Uterus (tissue), 4 donors: ENCODE measurements around the gene SOCS7. TPM values are rescaled to one million over a fixed set of nuclear protein-coding genes. Genes with fewer than 3 reads are reported as not detected.

ENCODE experiments used
- DNase-seq, 2 donors: peaks; one replicate each; pipeline ENCODE4 v3.0.0-alpha.2; 2019 to 2020
- H3K27ac ChIP-seq, 2 donors: fragments of 200-600 bp; sonication (generic); 1 replicate in 1 of 2; 2 replicates in 1 of 2; pipeline ENCODE4 v1.5.1; 2016 to 2018
- H3K27me3 ChIP-seq, 2 donors: fragments of 200-600 bp; sonication (generic); one replicate each; pipeline ENCODE4 v1.5.1; 2018 to 2019; ENCODE audit warnings: control low read depth in 1 of 2
- H3K36me3 ChIP-seq, 2 donors: fragments of 200-600 bp; sonication (generic); one replicate each; pipeline ENCODE4 v1.5.1; 2019; ENCODE audit warnings: control low read depth in 1 of 2
- H3K4me1 ChIP-seq, 2 donors: fragments of 200-600 bp; sonication (generic); one replicate each; pipeline ENCODE4 v1.5.1; 2018 to 2019; ENCODE audit warnings: control low read depth in 1 of 2
- H3K4me3 ChIP-seq, 2 donors: fragments of 200-600 bp; sonication (generic); 1 replicate in 1 of 2; 2 replicates in 1 of 2; pipeline ENCODE4 v1.5.1; 2018 to 2019; ENCODE audit warnings: mild to moderate bottlenecking in 1 of 2
- H3K9me3 ChIP-seq, 2 donors: fragments of 200-600 bp; sonication (generic); one replicate each; pipeline ENCODE4 v1.5.1; 2019; ENCODE audit warnings: control low read depth in 1 of 2
- POLR2A ChIP-seq, 2 donors: fragments of 450-650 bp; IDR thresholded peaks; one replicate each; pipeline ENCODE4 v1.6.1; 2016; ENCODE audit warnings: antibody characterized with exemption in 2 of 2, mild to moderate bottlenecking in 1 of 2, moderate library complexity in 1 of 2
- intact Hi-C: fragments of 100-400 bp; cut with DNase I; formaldehyde crosslinking; loops from one replicate; pipeline ENCODE4 v1.15.1; 2023; ENCODE audit warnings: low total_unique reads
- total RNA-seq, 4 donors: library from RNA; depleted of rRNA in 3 of 4; stranded (reverse); fragments of >200 nt in 3 of 4; gene quantifications; one replicate each; pipeline versions ENCODE4 v1.1.0 to v1.2.4, GENCODE V29; 2014 to 2023
- TF ChIP-seq, protein P1 (sequence below), 4 experiments: fragments of 200-600 bp in 2 of 4; fragments of 450-650 bp in 2 of 4; sonication (generic) in 2 of 4; IDR thresholded peaks; one replicate each; pipeline ENCODE4 v1.5.1; 2016 to 2019; ENCODE audit warnings: antibody characterized with exemption in 4 of 4, mild to moderate bottlenecking in 2 of 4, moderate library complexity in 1 of 4
- donor health status: DM: yes; HTN: yes; CAD: no.

Gene SOCS7
- total RNA-seq, 4 donors from 2014 or later: 2.6 to 24.5 (median 14.6) TPM

DNA sequence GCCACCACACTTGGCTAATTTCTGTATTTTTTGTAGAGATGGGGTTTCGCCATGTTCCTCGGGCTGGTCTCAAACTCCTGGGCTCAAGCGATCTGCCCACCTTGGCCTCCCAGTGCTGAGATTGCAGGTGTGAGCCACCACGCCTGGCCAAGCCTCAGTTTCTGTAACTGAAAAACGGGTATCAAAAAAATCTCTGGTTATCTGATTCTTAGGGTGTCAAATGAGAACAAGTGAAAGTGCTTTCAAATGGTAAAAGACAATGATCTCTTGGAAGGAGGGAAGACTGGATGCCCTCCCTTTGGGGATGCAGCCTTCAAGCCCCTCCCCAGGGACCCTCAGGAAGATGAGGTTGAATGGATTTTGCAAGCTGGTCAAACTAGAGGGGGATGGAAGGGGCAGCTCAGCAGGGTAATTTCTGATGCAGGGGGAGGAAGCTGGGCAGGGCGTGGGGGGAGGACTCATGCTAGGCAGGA, 98.9 kb downstream of the SOCS7 start:
- DNase-seq: no peak
- no peaks in the 10 kb centered on the region for H3K27me3 ChIP-seq
- no peak for TF ChIP-seq POLR2A (IDR thresholded peaks at IDR 0.05)
- TF ChIP-seq, protein P1, sequence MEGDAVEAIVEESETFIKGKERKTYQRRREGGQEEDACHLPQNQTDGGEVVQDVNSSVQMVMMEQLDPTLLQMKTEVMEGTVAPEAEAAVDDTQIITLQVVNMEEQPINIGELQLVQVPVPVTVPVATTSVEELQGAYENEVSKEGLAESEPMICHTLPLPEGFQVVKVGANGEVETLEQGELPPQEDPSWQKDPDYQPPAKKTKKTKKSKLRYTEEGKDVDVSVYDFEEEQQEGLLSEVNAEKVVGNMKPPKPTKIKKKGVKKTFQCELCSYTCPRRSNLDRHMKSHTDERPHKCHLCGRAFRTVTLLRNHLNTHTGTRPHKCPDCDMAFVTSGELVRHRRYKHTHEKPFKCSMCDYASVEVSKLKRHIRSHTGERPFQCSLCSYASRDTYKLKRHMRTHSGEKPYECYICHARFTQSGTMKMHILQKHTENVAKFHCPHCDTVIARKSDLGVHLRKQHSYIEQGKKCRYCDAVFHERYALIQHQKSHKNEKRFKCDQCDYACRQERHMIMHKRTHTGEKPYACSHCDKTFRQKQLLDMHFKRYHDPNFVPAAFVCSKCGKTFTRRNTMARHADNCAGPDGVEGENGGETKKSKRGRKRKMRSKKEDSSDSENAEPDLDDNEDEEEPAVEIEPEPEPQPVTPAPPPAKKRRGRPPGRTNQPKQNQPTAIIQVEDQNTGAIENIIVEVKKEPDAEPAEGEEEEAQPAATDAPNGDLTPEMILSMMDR (IDR thresholded peaks at IDR 0.05): no peak
- H3K4me3 ChIP-seq: no peak overlapping the region
- no peaks in the 10 kb centered on the region for H3K9me3 ChIP-seq
- peak overlapping the region; percentile 76 to 88 for H3K27ac ChIP-seq
- no peaks in the 10 kb centered on the region for H3K36me3 ChIP-seq
- peaks cover 4 to 30% of the 10 kb centered on the region in 2 donors for H3K4me1 ChIP-seq
- intact Hi-C loops: no loop called here

DNA sequence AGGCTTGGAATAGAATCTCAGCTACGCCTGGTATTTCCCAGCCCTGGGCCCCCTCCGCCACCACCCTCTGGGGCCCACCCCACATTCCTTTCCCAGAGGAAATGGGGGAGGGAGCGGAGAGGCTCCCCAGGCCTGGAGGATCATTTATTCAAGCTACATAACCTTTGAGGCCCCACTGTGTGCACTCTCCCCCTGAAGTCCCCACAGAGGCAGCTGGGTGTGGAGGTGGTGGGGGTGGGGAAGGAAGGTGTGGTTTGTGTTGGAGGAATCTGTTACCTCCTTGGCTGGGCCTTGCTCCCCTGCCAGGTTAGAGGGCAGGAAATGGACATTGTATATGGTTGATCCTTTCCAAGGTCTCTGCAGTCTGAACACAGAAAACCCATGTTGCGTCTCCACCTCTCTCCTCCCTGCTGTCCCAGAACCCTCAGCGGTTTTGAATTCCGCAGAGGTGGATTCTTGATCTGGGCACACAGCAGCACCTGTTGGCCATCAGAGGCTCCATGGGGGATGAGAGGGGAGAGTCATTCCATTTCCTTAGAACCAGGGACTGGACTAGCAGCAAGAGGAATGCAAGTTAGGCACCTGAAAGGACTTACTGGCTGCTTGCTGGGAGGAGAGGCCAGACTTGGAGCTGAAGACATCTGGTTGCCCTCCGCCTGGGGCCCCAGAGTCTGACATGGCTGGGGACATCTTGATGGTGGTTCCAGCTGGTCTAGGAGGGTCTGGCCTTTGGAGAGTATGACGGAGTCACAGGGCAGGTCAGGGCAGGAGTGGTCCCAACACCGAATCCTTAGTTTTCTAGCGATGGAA, 99.6 kb downstream of the SOCS7 start:
- intact Hi-C loops: no loop called here
- Histone ChIP-seq H3K4me1 (peaks cover 4 to 30% of the 10 kb centered on the region in 2 donors), H3K36me3 (no peaks in the 10 kb centered on the region), H3K27ac (peak overlapping the region; percentile 76 to 88), H3K4me3 (no peak overlapping the region), H3K9me3 (no peaks in the 10 kb centered on the region), H3K27me3 (no peaks in the 10 kb centered on the region)
- peak in 1 of 2 donors; percentile 57 for DNase-seq
- TF ChIP-seq, protein P1 (IDR thresholded peaks at IDR 0.05): no peak
- TF ChIP-seq POLR2A (IDR thresholded peaks at IDR 0.05): no peak

GRCh38 chr17:38451840-38452529, 100.3 kb downstream of the SOCS7 start:
- TF ChIP-seq, protein P1 (IDR thresholded peaks at IDR 0.05): no peak
- no peak for TF ChIP-seq POLR2A (IDR thresholded peaks at IDR 0.05)
- no peaks in the 10 kb centered on the region for H3K36me3 ChIP-seq
- peaks cover 4 to 30% of the 10 kb centered on the region in 2 donors for H3K4me1 ChIP-seq
- peak overlapping the region; percentile 76 to 88 for H3K27ac ChIP-seq
- H3K9me3 ChIP-seq: no peaks in the 10 kb centered on the region
- DNase-seq: peak; percentile 79 to 81
- H3K27me3 ChIP-seq: no peaks in the 10 kb centered on the region
- H3K4me3 ChIP-seq: no peak overlapping the region
- intact Hi-C loops: no loop called here

- no peak for DNase-seq
- peak overlapping the region; percentile 76 to 88 for H3K27ac ChIP-seq
- H3K4me1 ChIP-seq: peaks cover 4 to 30% of the 10 kb centered on the region in 2 donors
- H3K36me3 ChIP-seq: no peaks in the 10 kb centered on the region
- no peaks in the 10 kb centered on the region for H3K27me3 ChIP-seq
- no peak overlapping the region for H3K4me3 ChIP-seq
- intact Hi-C loops: no loop called here
- TF ChIP-seq, protein P1 (IDR thresholded peaks at IDR 0.05): no peak
- no peak for TF ChIP-seq POLR2A (IDR thresholded peaks at IDR 0.05)
- no peaks in the 10 kb centered on the region for H3K9me3 ChIP-seq
These were observed 101.1 kb downstream of the SOCS7 start for GRCh38 chr17:38452719-38453118.

DNA sequence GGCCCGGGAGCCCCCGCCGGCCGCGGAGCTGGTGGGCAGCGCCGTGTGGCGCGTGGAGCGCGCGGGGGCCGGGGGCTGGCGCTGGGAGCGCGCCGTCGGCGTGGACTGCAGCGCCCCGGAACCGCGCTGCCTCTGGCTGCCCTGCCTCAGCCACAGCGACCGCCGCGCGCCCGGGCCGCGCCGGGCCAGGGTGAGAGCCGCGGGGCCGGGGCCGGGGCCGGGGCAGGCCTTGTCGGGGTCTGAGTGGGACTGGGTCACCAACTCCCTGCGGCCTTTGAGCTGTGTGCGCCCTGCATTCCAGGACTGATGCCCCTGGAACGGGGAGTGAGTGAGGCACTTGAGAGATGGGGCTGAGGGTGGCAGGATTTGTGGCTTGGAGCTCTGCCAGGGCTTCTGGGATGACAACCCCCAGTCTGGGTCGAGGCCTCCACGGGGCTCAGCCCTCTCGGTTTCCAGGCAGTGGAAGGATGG, 102.3 kb downstream of the SOCS7 start:
- Histone ChIP-seq H3K4me1 (peaks cover 4 to 30% of the 10 kb centered on the region in 2 donors), H3K27me3 (no peaks in the 10 kb centered on the region), H3K27ac (peak overlapping the region; percentile 82 to 88), H3K36me3 (no peaks in the 10 kb centered on the region), H3K4me3 (peak overlapping the region; percentile 17 to 29), H3K9me3 (no peaks in the 10 kb centered on the region)
- TF ChIP-seq POLR2A (IDR thresholded peaks at IDR 0.05): no peak
- TF ChIP-seq, protein P1 (IDR thresholded peaks at IDR 0.05): no peak
- peak; percentile 52 to 56 for DNase-seq
- intact Hi-C loops: no loop called here
